ENCODE measurements around the gene LIME1.
"Not testable (repeated sequence)": the region's sequence is repeated elsewhere in the genome, so short reads cannot be mapped to it uniquely, and the experiment has no call there.

The LIME1 gene

DNA sequence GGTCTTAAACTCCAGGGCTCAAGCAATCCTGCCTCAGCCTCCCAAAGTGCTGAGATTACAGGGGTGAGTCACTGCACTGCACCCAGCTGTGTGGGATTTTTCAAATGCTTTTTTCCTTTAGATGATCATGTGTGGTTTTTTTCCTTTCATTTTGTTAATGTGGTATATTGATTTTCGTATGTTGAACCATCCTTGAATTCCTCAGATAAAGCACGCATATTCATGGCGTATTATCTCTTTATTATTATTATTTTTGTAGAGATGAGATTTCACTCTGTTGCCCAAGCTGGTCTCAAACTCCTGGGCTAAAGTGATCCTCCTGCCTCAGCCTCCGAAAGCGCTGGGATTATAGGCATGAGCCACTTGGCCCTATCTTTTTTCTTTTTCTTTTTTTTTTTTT, 21.6 kb upstream of the LIME1 start:
- DNase-seq (ENCODE audit: extremely low read depth, insufficient read length), result no peak
- TF ChIP-seq, protein P1, sequence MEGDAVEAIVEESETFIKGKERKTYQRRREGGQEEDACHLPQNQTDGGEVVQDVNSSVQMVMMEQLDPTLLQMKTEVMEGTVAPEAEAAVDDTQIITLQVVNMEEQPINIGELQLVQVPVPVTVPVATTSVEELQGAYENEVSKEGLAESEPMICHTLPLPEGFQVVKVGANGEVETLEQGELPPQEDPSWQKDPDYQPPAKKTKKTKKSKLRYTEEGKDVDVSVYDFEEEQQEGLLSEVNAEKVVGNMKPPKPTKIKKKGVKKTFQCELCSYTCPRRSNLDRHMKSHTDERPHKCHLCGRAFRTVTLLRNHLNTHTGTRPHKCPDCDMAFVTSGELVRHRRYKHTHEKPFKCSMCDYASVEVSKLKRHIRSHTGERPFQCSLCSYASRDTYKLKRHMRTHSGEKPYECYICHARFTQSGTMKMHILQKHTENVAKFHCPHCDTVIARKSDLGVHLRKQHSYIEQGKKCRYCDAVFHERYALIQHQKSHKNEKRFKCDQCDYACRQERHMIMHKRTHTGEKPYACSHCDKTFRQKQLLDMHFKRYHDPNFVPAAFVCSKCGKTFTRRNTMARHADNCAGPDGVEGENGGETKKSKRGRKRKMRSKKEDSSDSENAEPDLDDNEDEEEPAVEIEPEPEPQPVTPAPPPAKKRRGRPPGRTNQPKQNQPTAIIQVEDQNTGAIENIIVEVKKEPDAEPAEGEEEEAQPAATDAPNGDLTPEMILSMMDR (IDR thresholded peaks at IDR 0.05; ENCODE audit: insufficient read depth, low read length, poor library complexity, severe bottlenecking), result no peak
- H3K4me3 ChIP-seq (replicated peaks; ENCODE audit: low read depth, low read length), result no peak overlapping the region
- no peaks in the 10 kb centered on the region for H3K27me3 ChIP-seq (replicated peaks; ENCODE audit: control insufficient read depth, insufficient read depth, low read length)
- peaks cover 2% of the 10 kb centered on the region for H3K36me3 ChIP-seq (ENCODE audit: control insufficient read depth, insufficient read depth, low read length)

DNA sequence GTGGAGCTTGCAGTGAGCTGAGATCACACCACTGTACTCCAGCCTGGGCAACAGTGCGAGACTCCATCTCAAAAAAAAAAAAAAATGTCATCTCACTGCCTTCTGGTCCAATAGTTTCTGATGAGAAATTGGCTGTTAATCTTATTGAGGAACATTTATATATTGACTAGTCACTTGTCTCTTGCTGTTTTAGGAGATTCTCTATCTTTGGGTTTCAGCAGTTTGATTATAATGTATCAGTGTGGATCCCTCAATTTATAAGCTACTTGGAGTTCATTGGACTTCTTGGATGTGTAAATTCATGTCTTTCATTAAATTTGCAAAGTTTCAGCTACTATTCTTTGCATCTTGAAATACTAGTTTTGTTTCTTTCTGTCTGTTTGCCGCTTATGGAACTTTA, 17.5 kb upstream of the LIME1 start:
- DNase-seq (ENCODE audit: extremely low read depth, insufficient read length), result no peak
- no peaks in the 10 kb centered on the region for H3K27me3 ChIP-seq (replicated peaks; ENCODE audit: control insufficient read depth, insufficient read depth, low read length)
- peaks cover 6% of the 10 kb centered on the region for H3K36me3 ChIP-seq (ENCODE audit: control insufficient read depth, insufficient read depth, low read length)
- TF ChIP-seq, protein P1 (IDR thresholded peaks at IDR 0.05; ENCODE audit: insufficient read depth, low read length, poor library complexity, severe bottlenecking), result no peak
- H3K4me3 ChIP-seq (replicated peaks; ENCODE audit: low read depth, low read length), result no peak overlapping the region

DNA sequence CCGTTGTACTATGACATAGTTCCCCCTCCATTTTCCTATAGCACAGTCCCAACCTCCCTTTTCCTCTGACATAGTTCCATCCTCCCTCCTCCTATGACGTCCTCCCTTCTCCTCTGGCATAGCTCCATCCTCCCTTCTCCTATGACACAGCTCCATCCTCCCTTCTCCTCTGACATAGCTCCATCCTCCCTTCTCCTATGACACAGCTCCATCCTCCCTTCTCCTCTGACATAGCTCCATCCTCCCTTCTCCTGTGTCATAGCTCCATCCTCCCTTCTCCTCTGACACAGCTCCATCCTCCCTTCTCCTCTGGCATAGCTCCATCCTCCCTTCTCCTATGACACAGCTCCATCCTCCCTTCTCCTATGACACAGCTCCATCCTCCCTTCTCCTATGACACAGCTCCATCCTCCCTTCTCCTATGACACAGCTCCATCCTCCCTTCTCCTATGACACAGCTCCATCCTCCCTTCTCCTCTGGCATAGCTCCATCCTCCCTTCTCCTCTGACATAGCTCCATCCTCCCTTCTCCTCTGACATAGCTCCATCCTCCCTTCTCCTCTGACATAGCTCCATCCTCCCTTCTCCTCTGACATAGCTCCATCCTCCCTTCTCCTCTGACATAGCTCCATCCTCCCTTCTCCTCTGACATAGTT, 13.4 kb upstream of the LIME1 start:
- H3K4me3 ChIP-seq (replicated peaks; ENCODE audit: low read depth, low read length); H3K36me3 ChIP-seq (ENCODE audit: control insufficient read depth, insufficient read depth, low read length); DNase-seq (ENCODE audit: extremely low read depth, insufficient read length); H3K27me3 ChIP-seq (replicated peaks; ENCODE audit: control insufficient read depth, insufficient read depth, low read length): not testable (repeated sequence)

DNA sequence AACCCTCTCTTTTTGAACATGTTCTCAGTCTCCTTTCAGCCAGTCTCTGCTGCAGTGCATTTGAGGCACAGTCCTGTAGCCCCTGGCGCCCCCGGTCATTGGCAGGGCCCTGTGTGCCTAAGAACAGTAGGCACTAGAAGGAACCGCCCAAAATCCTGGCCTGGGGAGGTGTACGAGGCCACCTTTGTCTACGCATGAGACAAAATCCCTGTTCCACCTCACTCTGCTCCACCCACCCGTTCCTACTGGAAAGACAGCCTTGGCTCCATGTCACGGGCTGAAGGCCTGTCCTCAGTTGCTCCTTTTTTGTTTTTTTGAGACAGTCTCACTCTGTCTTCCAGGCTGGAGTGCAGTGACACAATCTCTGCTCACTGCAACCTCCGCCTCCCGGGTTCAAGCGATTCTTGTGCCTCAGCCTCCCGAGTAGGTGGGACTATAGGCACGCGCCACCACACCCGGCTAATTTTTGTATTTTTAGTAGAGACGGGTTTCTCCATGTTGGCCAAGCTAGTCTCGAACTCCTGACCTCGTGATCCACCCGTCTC, 6.2 kb upstream of the LIME1 start:
- H3K36me3 ChIP-seq (ENCODE audit: control insufficient read depth, insufficient read depth, low read length), result peaks cover 20% of the 10 kb centered on the region
- not testable (repeated sequence) for H3K27me3 ChIP-seq (replicated peaks; ENCODE audit: control insufficient read depth, insufficient read depth, low read length); H3K4me3 ChIP-seq (replicated peaks; ENCODE audit: low read depth, low read length); DNase-seq (ENCODE audit: extremely low read depth, insufficient read length)

DNA sequence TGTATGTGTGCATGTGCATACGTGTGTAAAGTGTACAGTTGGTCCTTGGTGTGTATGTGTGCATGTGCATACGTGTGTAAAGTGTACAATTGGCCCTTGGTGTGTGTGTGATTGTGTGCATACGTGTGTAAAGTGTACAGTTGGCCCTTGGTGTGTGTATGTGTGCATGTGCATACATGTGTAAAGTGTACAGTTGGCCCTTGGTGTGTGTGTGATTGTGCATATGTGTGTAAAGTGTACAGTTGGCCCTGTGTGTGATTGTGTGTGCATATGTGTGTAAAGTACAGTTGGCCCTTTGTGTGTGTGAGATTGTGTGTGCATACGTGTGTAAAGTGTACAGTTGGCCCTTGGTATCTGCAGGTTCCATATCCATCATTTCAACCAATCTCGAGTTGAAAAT, 5.1 kb upstream of the LIME1 start:
- Histone ChIP-seq H3K27me3 (replicated peaks; ENCODE audit: control insufficient read depth, insufficient read depth, low read length) (no peaks in the 10 kb centered on the region), H3K4me3 (replicated peaks; ENCODE audit: low read depth, low read length) (peak overlapping the region; percentile 33), H3K36me3 (ENCODE audit: control insufficient read depth, insufficient read depth, low read length) (peaks cover 26% of the 10 kb centered on the region)
- TF ChIP-seq, protein P1 (IDR thresholded peaks at IDR 0.05; ENCODE audit: insufficient read depth, low read length, poor library complexity, severe bottlenecking), result no peak
- no peak for DNase-seq (ENCODE audit: extremely low read depth, insufficient read length)

DNA sequence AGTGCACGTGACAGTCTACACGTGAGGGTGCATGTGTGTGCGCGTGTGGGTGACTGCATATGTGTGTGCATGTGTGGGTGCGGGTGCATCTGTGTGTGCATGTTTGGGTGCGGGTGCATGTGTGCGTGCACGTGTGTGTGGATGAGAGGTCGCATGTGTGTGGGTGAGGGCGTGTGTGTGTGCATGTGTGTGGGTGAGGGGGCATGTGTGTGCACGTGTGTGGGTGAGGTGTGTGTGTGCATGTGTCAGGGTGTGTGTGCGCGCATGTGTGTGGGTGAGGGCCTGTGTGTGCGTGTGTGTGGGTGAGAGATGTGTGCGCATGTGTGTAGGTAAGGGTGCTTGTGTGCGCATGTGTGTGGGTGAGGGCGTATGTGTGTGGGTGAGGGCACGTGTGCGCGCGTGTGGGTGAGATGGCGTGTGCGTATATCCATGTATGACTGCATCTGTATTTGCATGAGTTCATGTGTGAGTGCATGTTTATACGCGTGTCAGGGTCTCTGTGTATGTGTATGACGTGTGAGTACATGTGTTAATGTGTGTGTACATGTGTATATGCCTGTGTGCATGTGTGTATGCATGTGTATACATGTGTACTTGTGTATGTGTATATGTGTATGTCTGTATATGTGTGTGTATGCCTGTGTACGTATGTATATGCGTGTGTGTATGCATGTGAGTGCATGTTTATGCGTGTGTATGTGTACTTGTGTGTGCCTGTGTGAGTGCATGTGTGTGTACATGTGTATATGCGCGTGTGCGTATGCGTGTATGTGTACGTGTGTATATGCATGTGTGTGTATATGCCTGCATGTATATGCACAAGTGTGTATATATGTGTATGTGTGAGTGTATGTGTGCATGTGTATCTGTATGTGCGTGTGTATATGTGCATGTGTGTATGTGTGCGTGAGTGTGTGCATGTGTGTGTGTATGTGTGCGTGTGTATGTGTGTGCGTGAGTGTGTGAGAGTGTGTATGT, 4.1 kb upstream of the LIME1 start:
- Histone ChIP-seq H3K27me3 (replicated peaks; ENCODE audit: control insufficient read depth, insufficient read depth, low read length) (no peaks in the 10 kb centered on the region), H3K4me3 (replicated peaks; ENCODE audit: low read depth, low read length) (no peak overlapping the region), H3K36me3 (ENCODE audit: control insufficient read depth, insufficient read depth, low read length) (peaks cover 26% of the 10 kb centered on the region)
- TF ChIP-seq, protein P1 (IDR thresholded peaks at IDR 0.05; ENCODE audit: insufficient read depth, low read length, poor library complexity, severe bottlenecking), result no peak
- DNase-seq (ENCODE audit: extremely low read depth, insufficient read length), result no peak
